HL-60 (cell line): Measurements from ENCODE around the gene ADCYAP1R1.

Experiments used
- DNase-seq, 2 experiments: peaks; one replicate each; pipeline ENCODE4 v3.0.0-alpha.2; 2010 to 2020; ENCODE audit warnings: low read depth in 1 of 2, low spot score in 1 of 2
- H3K27ac ChIP-seq: fragments of 250-450 bp; sonication (Bioruptor Pico); replicated peaks from 2 replicates; pipeline ENCODE4 v1.5.1; 2020; ENCODE audit warnings: mild to moderate bottlenecking, moderate library complexity
- H3K27me3 ChIP-seq: fragments of 250-450 bp; sonication (Bioruptor Pico); 2 replicates; pipeline ENCODE4 v1.5.1; 2021; ENCODE audit warnings: mild to moderate bottlenecking, moderate library complexity; ENCODE audit not compliant: insufficient read depth, poor library complexity, severe bottlenecking
- H3K4me3 ChIP-seq: replicated peaks from 2 replicates; pipeline ENCODE4 v1.5.1; 2011; ENCODE audit warnings: mild to moderate bottlenecking, control low read depth, low read length; ENCODE audit not compliant: insufficient read depth
- CTCF ChIP-seq: IDR thresholded peaks from one replicate; pipeline ENCODE4 v1.5.1; 2011; ENCODE audit warnings: low read length, control low read depth, inconsistent platforms; ENCODE audit not compliant: insufficient read depth
- GABPA ChIP-seq: IDR thresholded peaks from 2 replicates; pipeline ENCODE4 v1.6.1; 2012; ENCODE audit warnings: low read depth
- POLR2AphosphoS5 ChIP-seq: IDR thresholded peaks from 2 replicates; pipeline ENCODE4 v1.6.1; 2012; ENCODE audit warnings: low read depth
- REST ChIP-seq: IDR thresholded peaks from 2 replicates; pipeline ENCODE4 v1.6.1; 2012; ENCODE audit warnings: low read depth; ENCODE audit not compliant: insufficient replicate concordance
- SPI1 ChIP-seq: IDR thresholded peaks from 2 replicates; pipeline ENCODE4 v1.6.1; 2012; ENCODE audit warnings: low read depth, mild to moderate bottlenecking, borderline replicate concordance

ADCYAP1R1 gene

GRCh38 chr7:31066516-31067130, 14.5 kb downstream of the ADCYAP1R1 start:
- Histone ChIP-seq H3K4me3 (no peak overlapping the region), H3K27ac (no peak overlapping the region), H3K27me3 (no peaks in the 10 kb centered on the region)
- TF ChIP-seq POLR2AphosphoS5 (no peak), CTCF (no peak), REST (no peak), GABPA (no peak), SPI1 (no peak)
- no peak for DNase-seq

GRCh38 chr7:31067491-31067890, 15.4 kb downstream of the ADCYAP1R1 start:
- no peak for DNase-seq
- H3K27ac ChIP-seq: no peak overlapping the region
- TF ChIP-seq GABPA (no peak), CTCF (no peak), POLR2AphosphoS5 (no peak), SPI1 (no peak), REST (no peak)
- H3K27me3 ChIP-seq: no peaks in the 10 kb centered on the region
- no peak overlapping the region for H3K4me3 ChIP-seq

- H3K4me3 ChIP-seq: no peak overlapping the region
- no peak for DNase-seq
- TF ChIP-seq SPI1 (no peak), CTCF (no peak), GABPA (no peak), POLR2AphosphoS5 (no peak), REST (no peak)
Observed at GRCh38 chr7:31068006-31068675, 16.0 kb downstream of the ADCYAP1R1 start.

More at GRCh38 chr7:31068006-31068675, 16.0 kb downstream of the ADCYAP1R1 start:
- no peaks in the 10 kb centered on the region for H3K27me3 ChIP-seq
- no peak overlapping the region for H3K27ac ChIP-seq
